ENCODE measurements around the gene CREB5.

DNA sequence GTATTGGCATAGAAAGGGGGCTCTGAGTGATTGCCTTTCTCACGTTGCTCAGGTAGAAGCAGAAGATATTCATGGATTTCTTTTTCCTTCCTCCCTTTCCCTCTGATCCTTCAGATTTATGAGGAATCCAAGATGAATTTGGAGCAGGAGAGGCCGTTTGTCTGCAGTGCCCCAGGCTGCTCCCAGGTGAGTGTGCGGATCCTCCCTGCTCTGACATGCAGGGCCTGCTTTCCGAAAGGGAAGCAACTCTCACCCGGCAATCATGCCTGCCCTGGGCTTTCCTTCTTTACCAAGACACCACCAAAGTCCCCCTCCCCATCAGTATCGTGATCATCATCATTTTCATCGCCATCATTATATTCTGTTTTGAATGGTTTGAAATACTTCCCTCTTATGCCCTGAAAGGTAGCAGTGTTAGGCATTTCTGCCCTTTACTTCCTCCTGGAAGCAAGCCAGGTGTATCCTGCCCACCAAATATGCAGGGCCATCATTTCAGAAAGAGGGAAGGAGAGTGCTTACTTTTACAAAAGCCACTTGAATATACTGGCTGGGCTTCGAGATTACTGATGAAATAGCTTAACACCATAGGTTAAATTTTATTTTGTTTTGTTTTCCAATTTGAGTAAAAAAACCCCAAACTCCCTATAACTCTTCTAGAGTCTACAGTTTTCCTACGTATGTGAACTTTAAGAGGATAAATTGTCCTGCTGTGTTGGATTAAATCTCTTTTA, 75.9 kb downstream of the CREB5 start:
- TF ChIP-seq EZH2 (IDR thresholded peaks at IDR 0.05; ENCODE audit: low read length, unreplicated experiment) (no peak), EZH2phosphoT487 (IDR thresholded peaks at IDR 0.05; ENCODE audit: borderline replicate concordance, low read length) (no peak)
- TF ChIP-seq, protein P1, sequence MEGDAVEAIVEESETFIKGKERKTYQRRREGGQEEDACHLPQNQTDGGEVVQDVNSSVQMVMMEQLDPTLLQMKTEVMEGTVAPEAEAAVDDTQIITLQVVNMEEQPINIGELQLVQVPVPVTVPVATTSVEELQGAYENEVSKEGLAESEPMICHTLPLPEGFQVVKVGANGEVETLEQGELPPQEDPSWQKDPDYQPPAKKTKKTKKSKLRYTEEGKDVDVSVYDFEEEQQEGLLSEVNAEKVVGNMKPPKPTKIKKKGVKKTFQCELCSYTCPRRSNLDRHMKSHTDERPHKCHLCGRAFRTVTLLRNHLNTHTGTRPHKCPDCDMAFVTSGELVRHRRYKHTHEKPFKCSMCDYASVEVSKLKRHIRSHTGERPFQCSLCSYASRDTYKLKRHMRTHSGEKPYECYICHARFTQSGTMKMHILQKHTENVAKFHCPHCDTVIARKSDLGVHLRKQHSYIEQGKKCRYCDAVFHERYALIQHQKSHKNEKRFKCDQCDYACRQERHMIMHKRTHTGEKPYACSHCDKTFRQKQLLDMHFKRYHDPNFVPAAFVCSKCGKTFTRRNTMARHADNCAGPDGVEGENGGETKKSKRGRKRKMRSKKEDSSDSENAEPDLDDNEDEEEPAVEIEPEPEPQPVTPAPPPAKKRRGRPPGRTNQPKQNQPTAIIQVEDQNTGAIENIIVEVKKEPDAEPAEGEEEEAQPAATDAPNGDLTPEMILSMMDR (conservative IDR thresholded peaks at IDR 0.05; ENCODE audit: low read depth, low read length): no peak

Measured in PC-3 (cell line).